Naive thymus-derived CD4-positive, alpha-beta T cell (primary cell): ENCODE results near the gene VEGFA. TPM values are rescaled to one million over a fixed set of nuclear protein-coding genes. Genes with fewer than 3 reads are reported as not detected.
A peak's percentile ranks its signal among the peaks of the same experiment; 100 is the strongest.

Experiments
- ATAC-seq: fragments of 150-1000 bp; cut with Tn5 transposase; 2 replicates; pipeline ENCODE4 v1.10.0; 2021; ENCODE audit warnings: mild to moderate bottlenecking, moderate library complexity
- CTCF ChIA-PET: fragments of 350-600 bp; sonication (Branson Sonifier 250); formaldehyde crosslinking; loops from one replicate; lab custom pipeline; 2021; ENCODE audit warnings: antibody characterized with exemption; lab: Charles Lee
- POLR2A ChIA-PET: fragments of 350-600 bp; sonication (Branson Sonifier 250); formaldehyde crosslinking; loops from one replicate; lab custom pipeline; 2021; ENCODE audit warnings: antibody characterized with exemption, inconsistent platforms; lab: Charles Lee
- DNase-seq, 9 donors: peaks; one replicate each; pipeline versions ENCODE4 v3.0.0 to v3.0.0-alpha.2; 2020 to 2022; ENCODE audit warnings: mixed read lengths in 1 of 9
- H3K27ac ChIP-seq: one replicate; pipeline ENCODE4 v1.7.0; 2013; ENCODE audit warnings: mild to moderate bottlenecking, low read depth, low read length, moderate library complexity
- H3K27me3 ChIP-seq, 2 donors: one replicate each; pipeline ENCODE4 v1.7.0; 2013; ENCODE audit warnings: low read length in 2 of 2, mild to moderate bottlenecking in 2 of 2, moderate library complexity in 2 of 2; ENCODE audit not compliant: control insufficient read depth in 2 of 2, insufficient read depth in 2 of 2
- H3K36me3 ChIP-seq, 3 experiments: 1 replicate in 2 of 3; 2 replicates in 1 of 3; pipeline ENCODE4 v1.7.0; 2013; ENCODE audit warnings: low read length in 3 of 3, mild to moderate bottlenecking in 3 of 3, moderate library complexity in 1 of 3; ENCODE audit not compliant: insufficient read depth in 3 of 3, control insufficient read depth in 2 of 3
- H3K4me1 ChIP-seq, 2 donors: one replicate each; pipeline ENCODE4 v1.7.0; 2013; ENCODE audit warnings: low read length in 2 of 2, mild to moderate bottlenecking in 2 of 2, moderate library complexity in 1 of 2; ENCODE audit not compliant: control insufficient read depth in 2 of 2, insufficient read depth in 2 of 2
- H3K4me3 ChIP-seq: 2 replicates; pipeline ENCODE4 v1.7.0; 2013; ENCODE audit warnings: mild to moderate bottlenecking, low read length
- H3K9me3 ChIP-seq, 3 experiments: 1 replicate in 2 of 3; 2 replicates in 1 of 3; pipeline ENCODE4 v1.7.0; 2013; ENCODE audit warnings: low read length in 3 of 3; ENCODE audit not compliant: control insufficient read depth in 2 of 3
- H3K27ac Mint-ChIP-seq, 9 donors: one replicate each; pipeline ENCODE4 v1.8.0; 2020 to 2022; ENCODE audit warnings: mixed read lengths in 9 of 9, mild to moderate bottlenecking in 8 of 9, moderate library complexity in 5 of 9, inconsistent platforms in 2 of 9
- H3K27me3 Mint-ChIP-seq, 5 donors: one replicate each; pipeline ENCODE4 v1.8.0; 2021 to 2022; ENCODE audit warnings: mixed read lengths in 5 of 5, mild to moderate bottlenecking in 1 of 5
- H3K36me3 Mint-ChIP-seq, 5 donors: one replicate each; pipeline ENCODE4 v1.8.0; 2020 to 2022; ENCODE audit warnings: mixed read lengths in 5 of 5, mild to moderate bottlenecking in 3 of 5, inconsistent platforms in 1 of 5
- H3K4me1 Mint-ChIP-seq, 7 donors: one replicate each; pipeline ENCODE4 v1.8.0; 2020 to 2022; ENCODE audit warnings: mixed read lengths in 7 of 7, mild to moderate bottlenecking in 3 of 7, inconsistent platforms in 1 of 7
- H3K4me3 Mint-ChIP-seq, 10 donors: one replicate each; pipeline ENCODE4 v1.8.0; 2020 to 2022; ENCODE audit warnings: mild to moderate bottlenecking in 10 of 10, mixed read lengths in 10 of 10, moderate library complexity in 6 of 10, inconsistent platforms in 2 of 10
- H3K9me3 Mint-ChIP-seq, 11 donors: one replicate each; pipeline ENCODE4 v1.8.0; 2020 to 2022; ENCODE audit warnings: mixed read lengths in 11 of 11, mild to moderate bottlenecking in 4 of 11, inconsistent platforms in 1 of 11, moderate library complexity in 1 of 11
- intact Hi-C, 2 donors: fragments of 100-400 bp; cut with micrococcal nuclease; formaldehyde crosslinking; loops; one replicate each; pipeline ENCODE4 v1.15.1; 2023
- polyA plus RNA-seq, 2 donors: library from polyadenylated mRNA; unstranded; fragments of 300-500 nt; fragmentation: Illumina TruSeq; gene quantifications; one replicate each; pipeline ENCODE4 v1.2.3, GENCODE V29; 2021
- total RNA-seq, 6 experiments: library from RNA in 5 of 6; stranded (reverse) in 5 of 6; gene quantifications; 1 replicate in 5 of 6; 2 replicates in 1 of 6; pipeline ENCODE4 v1.2.3 and lab custom pipeline; 2021 to 2026

VEGFA gene
- total and polyA plus RNA-seq, 7 experiments from 2014 or later: 0.26 to 72.1 (median 10.2) TPM; not detected in 1

GRCh38 chr6:43785904-43786303, 15.9 kb downstream of the VEGFA start:
- Mint-ChIP-seq H3K4me1 (peaks cover 0 to 4% (median 0%) of the 10 kb centered on the region in 7 donors), H3K27me3 (no peaks in the 10 kb centered on the region), H3K9me3 (no peaks in the 10 kb centered on the region), H3K4me3 (no peak overlapping the region), H3K36me3 (peaks cover 0 to 11% (median 0%) of the 10 kb centered on the region in 5 donors), H3K27ac (no peak overlapping the region)
- Histone ChIP-seq H3K27me3 (no peaks in the 10 kb centered on the region), H3K4me3 (no peak overlapping the region), H3K27ac (no peak overlapping the region), H3K9me3 (no peaks in the 10 kb centered on the region), H3K4me1 (no peaks in the 10 kb centered on the region), H3K36me3 (no peaks in the 10 kb centered on the region)
- CTCF ChIA-PET: interaction anchor here (1.0 to 1.5 kb wide), 2 partner anchors 12 to 16 kb away, joined by 3 to 5 read pairs; partner anchors contain the start of gene VEGFA
- intact Hi-C loops: no loop called here
- no peak for DNase-seq
- no peak for ATAC-seq
- POLR2A ChIA-PET: no interaction called here

- Mint-ChIP-seq H3K4me1 (peaks cover 0 to 2% (median 0%) of the 10 kb centered on the region in 7 donors), H3K9me3 (no peaks in the 10 kb centered on the region), H3K27ac (no peak overlapping the region), H3K4me3 (no peak overlapping the region), H3K36me3 (peaks cover 0 to 8% (median 0%) of the 10 kb centered on the region in 5 donors), H3K27me3 (no peaks in the 10 kb centered on the region)
- H3K4me3 ChIP-seq: no peak overlapping the region
- ChIA-PET CTCF (interaction anchor here (1.0 to 1.5 kb wide), 2 partner anchors 13 to 17 kb away, joined by 3 to 5 read pairs; partner anchors contain the start of gene VEGFA), POLR2A (interaction anchor here (0.7 kb wide), 1 partner anchor 92 kb away, joined by 3 read pairs; no protein-coding TSS in a partner anchor)
- H3K27ac ChIP-seq: no peak overlapping the region
- H3K36me3 ChIP-seq: no peaks in the 10 kb centered on the region
- intact Hi-C loops: no loop called here
- DNase-seq: no peak
- H3K27me3 ChIP-seq: no peaks in the 10 kb centered on the region
- H3K9me3 ChIP-seq: no peaks in the 10 kb centered on the region
- no peak for ATAC-seq
- H3K4me1 ChIP-seq: no peaks in the 10 kb centered on the region
Observed at GRCh38 chr6:43786664-43787329, 16.8 kb downstream of the VEGFA start.

GRCh38 chr6:43788301-43788700, 18.3 kb downstream of the VEGFA start:
- no peaks in the 10 kb centered on the region for H3K4me1 Mint-ChIP-seq
- H3K36me3 ChIP-seq: no peaks in the 10 kb centered on the region
- no peak overlapping the region for H3K27ac Mint-ChIP-seq
- intact Hi-C loops: no loop called here
- no peaks in the 10 kb centered on the region for H3K9me3 ChIP-seq
- CTCF ChIA-PET: interaction anchor here (1.6 kb wide), 1 partner anchor 14 kb away, joined by 4 read pairs; no protein-coding TSS in a partner anchor
- H3K4me3 Mint-ChIP-seq: no peak overlapping the region
- H3K27me3 ChIP-seq: no peaks in the 10 kb centered on the region
- no peak for ATAC-seq
- no peak for DNase-seq
- POLR2A ChIA-PET: no interaction called here
- no peak overlapping the region for H3K27ac ChIP-seq
- peaks cover 0 to 7% (median 0%) of the 10 kb centered on the region in 5 donors for H3K36me3 Mint-ChIP-seq
- H3K27me3 Mint-ChIP-seq: no peaks in the 10 kb centered on the region
- no peak overlapping the region for H3K4me3 ChIP-seq
- no peaks in the 10 kb centered on the region for H3K4me1 ChIP-seq
- no peaks in the 10 kb centered on the region for H3K9me3 Mint-ChIP-seq

GRCh38 chr6:43789447-43789846, 19.4 kb downstream of the VEGFA start:
- Histone ChIP-seq H3K27ac (no peak overlapping the region), H3K9me3 (no peaks in the 10 kb centered on the region), H3K27me3 (no peaks in the 10 kb centered on the region), H3K36me3 (no peaks in the 10 kb centered on the region), H3K4me3 (no peak overlapping the region), H3K4me1 (no peaks in the 10 kb centered on the region)
- Mint-ChIP-seq H3K4me3 (no peak overlapping the region), H3K27me3 (no peaks in the 10 kb centered on the region), H3K27ac (no peak overlapping the region), H3K9me3 (no peaks in the 10 kb centered on the region), H3K4me1 (no peaks in the 10 kb centered on the region), H3K36me3 (peaks cover 0 to 5% (median 0%) of the 10 kb centered on the region in 5 donors)
- ChIA-PET POLR2A (no interaction called here), CTCF (interaction anchor here (0.9 to 1.6 kb wide), 2 partner anchors 15 to 310 kb away, joined by 3 to 4 read pairs; no protein-coding TSS in a partner anchor)
- intact Hi-C loops: no loop called here
- no peak for ATAC-seq
- no peak for DNase-seq

- H3K9me3 Mint-ChIP-seq: no peaks in the 10 kb centered on the region
- ChIA-PET CTCF (interaction anchor here (1.6 kb wide), 1 partner anchor 15 kb away, joined by 4 read pairs; no protein-coding TSS in a partner anchor), POLR2A (no interaction called here)
- Histone ChIP-seq H3K27me3 (no peaks in the 10 kb centered on the region), H3K4me1 (no peaks in the 10 kb centered on the region), H3K4me3 (no peak overlapping the region), H3K9me3 (no peaks in the 10 kb centered on the region), H3K27ac (no peak overlapping the region), H3K36me3 (no peaks in the 10 kb centered on the region)
- ATAC-seq: peak; percentile 70
- DNase-seq: no peak
- no peak overlapping the region for H3K4me3 Mint-ChIP-seq
- intact Hi-C loops: no loop called here
- H3K36me3 Mint-ChIP-seq: peaks cover 0 to 4% (median 0%) of the 10 kb centered on the region in 5 donors
- no peaks in the 10 kb centered on the region for H3K27me3 Mint-ChIP-seq
- no peaks in the 10 kb centered on the region for H3K4me1 Mint-ChIP-seq
- H3K27ac Mint-ChIP-seq: no peak overlapping the region
Observed at GRCh38 chr6:43790031-43790430, 20.0 kb downstream of the VEGFA start.

- no peaks in the 10 kb centered on the region for H3K36me3 Mint-ChIP-seq
Observed at GRCh38 chr6:43791745-43792422, 21.9 kb downstream of the VEGFA start.

More at GRCh38 chr6:43791745-43792422, 21.9 kb downstream of the VEGFA start:
- CTCF ChIA-PET: no interaction called here
- peaks cover 0 to 10% (median 0%) of the 10 kb centered on the region in 5 donors for H3K27me3 Mint-ChIP-seq
- no peak for DNase-seq
- no peaks in the 10 kb centered on the region for H3K9me3 Mint-ChIP-seq
- Histone ChIP-seq H3K9me3 (no peaks in the 10 kb centered on the region), H3K4me1 (no peaks in the 10 kb centered on the region), H3K36me3 (no peaks in the 10 kb centered on the region), H3K27ac (no peak overlapping the region), H3K4me3 (no peak overlapping the region), H3K27me3 (no peaks in the 10 kb centered on the region)
- POLR2A ChIA-PET: no interaction called here
- intact Hi-C loops: no loop called here
- no peaks in the 10 kb centered on the region for H3K4me1 Mint-ChIP-seq
- H3K27ac Mint-ChIP-seq: no peak overlapping the region
- no peak for ATAC-seq
- H3K4me3 Mint-ChIP-seq: no peak overlapping the region
